Stimulated activated memory B cell treated with anti-CD40 and anti-IgM and Interleukin-4, amounts not matched to agents 10 μg/mL and 1 μg/mL and 100 μg/mL, for 72 hours (primary cell): Measurements from ENCODE around the gene ISCU.
A peak's percentile ranks its signal among the peaks of the same experiment; 100 is the strongest.
"Not testable (repeated sequence)": the region's sequence is repeated elsewhere in the genome, so short reads cannot be mapped to it uniquely, and the experiment has no call there.

Experiments used
- ATAC-seq: fragments of 150-1000 bp; cut with Tn5 transposase; 2 replicates; pipeline ENCODE4 v1.10.0; 2021
- H3K27ac Mint-ChIP-seq: one replicate; pipeline ENCODE4 v1.8.0; 2022; ENCODE audit warnings: mild to moderate bottlenecking, mixed read lengths
- H3K27me3 Mint-ChIP-seq: one replicate; pipeline ENCODE4 v1.8.0; 2022; ENCODE audit warnings: mixed read lengths
- H3K36me3 Mint-ChIP-seq: one replicate; pipeline ENCODE4 v1.8.0; 2022; ENCODE audit warnings: mixed read lengths
- H3K4me1 Mint-ChIP-seq: one replicate; pipeline ENCODE4 v1.8.0; 2022; ENCODE audit warnings: mixed read lengths
- H3K4me3 Mint-ChIP-seq: one replicate; pipeline ENCODE4 v1.8.0; 2022; ENCODE audit warnings: mild to moderate bottlenecking, moderate library complexity, mixed read lengths
- H3K9me3 Mint-ChIP-seq: one replicate; pipeline ENCODE4 v1.8.0; 2022; ENCODE audit warnings: mixed read lengths

The ISCU gene

GRCh38 chr12:108609537-108610335, 47.3 kb downstream of the ISCU start:
- Mint-ChIP-seq H3K27ac (peak overlapping the region; percentile 30), H3K9me3 (peaks cover 5% of the 10 kb centered on the region), H3K27me3 (peaks cover 17% of the 10 kb centered on the region), H3K36me3 (no peaks in the 10 kb centered on the region), H3K4me1 (peaks cover 53% of the 10 kb centered on the region), H3K4me3 (no peak overlapping the region)
- peak; percentile 59 for ATAC-seq

- peak overlapping the region; percentile 30 for H3K27ac Mint-ChIP-seq
- no peak overlapping the region for H3K4me3 Mint-ChIP-seq
- peaks cover 17% of the 10 kb centered on the region for H3K27me3 Mint-ChIP-seq
These were observed 48.0 kb downstream of the ISCU start for GRCh38 chr12:108610336-108610815.

GRCh38 chr12:108610856-108611605, 48.6 kb downstream of the ISCU start:
- no peaks in the 10 kb centered on the region for H3K9me3 Mint-ChIP-seq
- H3K36me3 Mint-ChIP-seq, result peaks cover under 1% of the 10 kb centered on the region
- no peak for ATAC-seq
- H3K4me3 Mint-ChIP-seq, result no peak overlapping the region
- peak overlapping the region; percentile 86 for H3K27ac Mint-ChIP-seq
- peaks cover 50% of the 10 kb centered on the region for H3K4me1 Mint-ChIP-seq
- peaks cover 17% of the 10 kb centered on the region for H3K27me3 Mint-ChIP-seq

More at GRCh38 chr12:108610336-108610815, 48.0 kb downstream of the ISCU start:
- H3K36me3 Mint-ChIP-seq, result no peaks in the 10 kb centered on the region
- peaks cover 55% of the 10 kb centered on the region for H3K4me1 Mint-ChIP-seq
- no peak for ATAC-seq
- H3K9me3 Mint-ChIP-seq, result peaks cover 5% of the 10 kb centered on the region

GRCh38 chr12:108611884-108612415, 49.6 kb downstream of the ISCU start:
- Mint-ChIP-seq H3K4me3 (no peak overlapping the region), H3K27me3 (peaks cover 17% of the 10 kb centered on the region), H3K9me3 (peaks cover 6% of the 10 kb centered on the region), H3K4me1 (peaks cover 55% of the 10 kb centered on the region), H3K36me3 (peaks cover 7% of the 10 kb centered on the region), H3K27ac (peak overlapping the region; percentile 86)
- ATAC-seq, result peak; percentile 16

- Mint-ChIP-seq H3K4me3 (no peak overlapping the region), H3K36me3 (peaks cover 7% of the 10 kb centered on the region), H3K27ac (peak overlapping the region; percentile 86), H3K9me3 (peaks cover 6% of the 10 kb centered on the region), H3K27me3 (peaks cover 11% of the 10 kb centered on the region), H3K4me1 (peaks cover 60% of the 10 kb centered on the region)
- no peak for ATAC-seq
These were observed 50.4 kb downstream of the ISCU start for GRCh38 chr12:108612788-108613282.

- H3K27ac Mint-ChIP-seq, result peak overlapping the region; percentile 86
- peaks cover 4% of the 10 kb centered on the region for H3K27me3 Mint-ChIP-seq
- no peak for ATAC-seq
- H3K36me3 Mint-ChIP-seq, result peaks cover 7% of the 10 kb centered on the region
- peaks cover 67% of the 10 kb centered on the region for H3K4me1 Mint-ChIP-seq
- no peak overlapping the region for H3K4me3 Mint-ChIP-seq
- H3K9me3 Mint-ChIP-seq, result peaks cover 6% of the 10 kb centered on the region
These were observed 51.2 kb downstream of the ISCU start for GRCh38 chr12:108613548-108613947.

- H3K9me3 Mint-ChIP-seq, result peaks cover 6% of the 10 kb centered on the region
- H3K4me3 Mint-ChIP-seq, result no peak overlapping the region
- ATAC-seq, result no peak
- no peaks in the 10 kb centered on the region for H3K27me3 Mint-ChIP-seq
- peaks cover 7% of the 10 kb centered on the region for H3K36me3 Mint-ChIP-seq
- H3K4me1 Mint-ChIP-seq, result peaks cover 71% of the 10 kb centered on the region
- peak overlapping the region; percentile 86 for H3K27ac Mint-ChIP-seq
These were observed 51.6 kb downstream of the ISCU start for GRCh38 chr12:108614041-108614440.

- peaks cover 6% of the 10 kb centered on the region for H3K9me3 Mint-ChIP-seq
- peaks cover 72% of the 10 kb centered on the region for H3K4me1 Mint-ChIP-seq
- H3K4me3 Mint-ChIP-seq, result no peak overlapping the region
These were observed 52.2 kb downstream of the ISCU start for GRCh38 chr12:108614639-108615038.

GRCh38 chr12:108615918-108616317, 53.5 kb downstream of the ISCU start:
- Mint-ChIP-seq H3K27ac (peak overlapping the region; percentile 91), H3K27me3 (no peaks in the 10 kb centered on the region), H3K4me1 (peaks cover 79% of the 10 kb centered on the region), H3K36me3 (peaks cover 7% of the 10 kb centered on the region), H3K9me3 (peaks cover 6% of the 10 kb centered on the region), H3K4me3 (no peak overlapping the region)
- ATAC-seq, result no peak

More at GRCh38 chr12:108614639-108615038, 52.2 kb downstream of the ISCU start:
- ATAC-seq, result no peak
- peak overlapping the region; percentile 86 for H3K27ac Mint-ChIP-seq
- H3K27me3 Mint-ChIP-seq, result no peaks in the 10 kb centered on the region
- peaks cover 7% of the 10 kb centered on the region for H3K36me3 Mint-ChIP-seq

- Mint-ChIP-seq H3K9me3 (peaks cover 6% of the 10 kb centered on the region), H3K4me1 (peaks cover 83% of the 10 kb centered on the region), H3K27ac (peak overlapping the region; percentile 91), H3K27me3 (no peaks in the 10 kb centered on the region), H3K4me3 (peak overlapping the region; percentile 10), H3K36me3 (peaks cover 7% of the 10 kb centered on the region)
- no peak for ATAC-seq
These were observed 54.0 kb downstream of the ISCU start for GRCh38 chr12:108616359-108616758.

GRCh38 chr12:108616941-108617858, 54.8 kb downstream of the ISCU start:
- peaks cover 7% of the 10 kb centered on the region for H3K36me3 Mint-ChIP-seq
- peak; percentile 96 for ATAC-seq
- H3K4me3 Mint-ChIP-seq, result peak overlapping the region; percentile 10
- no peaks in the 10 kb centered on the region for H3K27me3 Mint-ChIP-seq
- H3K4me1 Mint-ChIP-seq, result peaks cover 81% of the 10 kb centered on the region
- peaks cover 6% of the 10 kb centered on the region for H3K9me3 Mint-ChIP-seq
- H3K27ac Mint-ChIP-seq, result peak overlapping the region; percentile 91

GRCh38 chr12:108618079-108618952, 55.9 kb downstream of the ISCU start:
- peak; percentile 64 for ATAC-seq
- H3K4me1 Mint-ChIP-seq, result peaks cover 76% of the 10 kb centered on the region
- peaks cover 8% of the 10 kb centered on the region for H3K9me3 Mint-ChIP-seq
- H3K4me3 Mint-ChIP-seq, result no peak overlapping the region
- peaks cover 14% of the 10 kb centered on the region for H3K36me3 Mint-ChIP-seq
- H3K27ac Mint-ChIP-seq, result peak overlapping the region; percentile 91
- no peaks in the 10 kb centered on the region for H3K27me3 Mint-ChIP-seq

- not testable (repeated sequence) for H3K9me3 Mint-ChIP-seq, H3K4me3 Mint-ChIP-seq, H3K27me3 Mint-ChIP-seq, ATAC-seq
- Mint-ChIP-seq H3K4me1 (peaks cover 70% of the 10 kb centered on the region), H3K36me3 (peaks cover 14% of the 10 kb centered on the region), H3K27ac (peak overlapping the region; percentile 91)
These were observed 56.5 kb downstream of the ISCU start for GRCh38 chr12:108618953-108619274.
